ENCODE results near the gene GCSAM.

Gene GCSAM

GRCh38 chr3:112128843-112129727 lies 4.0 kb downstream of the GCSAM start:
- DNase-seq = peak; percentile 82

- DNase-seq = no peak
These were observed 5.2 kb downstream of the GCSAM start for GRCh38 chr3:112127522-112128494.

- DNase-seq = no peak
These were observed 6.5 kb downstream of the GCSAM start for GRCh38 chr3:112126511-112126911.

- DNase-seq = no peak
These were observed 8.0 kb downstream of the GCSAM start for GRCh38 chr3:112124907-112125607.

GRCh38 chr3:112123548-112123947 lies 9.5 kb downstream of the GCSAM start:
- no peak for DNase-seq

GRCh38 chr3:112122870-112123269 lies 10.2 kb downstream of the GCSAM start:
- DNase-seq = no peak

GRCh38 chr3:112121577-112122547 lies 11.2 kb downstream of the GCSAM start:
- no peak for DNase-seq

- DNase-seq = no peak
These were observed 12.8 kb downstream of the GCSAM start for GRCh38 chr3:112119962-112120836.

GRCh38 chr3:112117841-112118571 lies 15.0 kb downstream of the GCSAM start:
- DNase-seq = no peak

GRCh38 chr3:112117415-112117814 lies 15.6 kb downstream of the GCSAM start:
- no peak for DNase-seq

GRCh38 chr3:112116748-112117186 lies 16.3 kb downstream of the GCSAM start:
- no peak for DNase-seq

- no peak for DNase-seq
These were observed 17.2 kb downstream of the GCSAM start for GRCh38 chr3:112115806-112116383.

GRCh38 chr3:112115161-112115739 lies 17.8 kb downstream of the GCSAM start:
- DNase-seq = no peak

GRCh38 chr3:112114576-112115160 lies 18.4 kb downstream of the GCSAM start:
- no peak for DNase-seq

- DNase-seq = peak; percentile 61
These were observed 21.2 kb downstream of the GCSAM start for GRCh38 chr3:112111785-112112402.

GRCh38 chr3:112109322-112109721 lies 23.7 kb downstream of the GCSAM start:
- no peak for DNase-seq

GRCh38 chr3:112104774-112105173 lies 28.3 kb downstream of the GCSAM start:
- DNase-seq = no peak

GRCh38 chr3:112101916-112102315 lies 31.1 kb downstream of the GCSAM start:
- DNase-seq = no peak

All from central memory CD4-positive, alpha-beta T cell (primary cell).